GM19468 (cell line): Measurements from ENCODE around the gene SOX5.
"Not testable (repeated sequence)": the region's sequence is repeated elsewhere in the genome, so short reads cannot be mapped to it uniquely, and the experiment has no call there.

Experiments
- ATAC-seq: cut with Tn5 transposase; IDR thresholded peaks from one replicate; pipeline ENCODE4 v1.9.1; 2021; ENCODE audit warnings: mild to moderate bottlenecking, moderate library complexity, moderate number of reproducible peaks; ENCODE audit not compliant: unreplicated experiment; ENCODE audit errors: extremely low read depth

SOX5 gene

GRCh38 chr12:23519444-23519843 lies 430.0 kb downstream of the SOX5 start:
- ATAC-seq = not testable (repeated sequence)

GRCh38 chr12:23515785-23516184 lies 433.7 kb downstream of the SOX5 start:
- ATAC-seq = not testable (repeated sequence)

- no peak for ATAC-seq
These were observed 439.0 kb downstream of the SOX5 start for GRCh38 chr12:23510484-23510883.

GRCh38 chr12:23509832-23510231 lies 439.6 kb downstream of the SOX5 start:
- not testable (repeated sequence) for ATAC-seq

- ATAC-seq = not testable (repeated sequence)
These were observed 441.7 kb downstream of the SOX5 start for GRCh38 chr12:23507785-23508184.

GRCh38 chr12:23505736-23506135 lies 443.7 kb downstream of the SOX5 start:
- ATAC-seq = not testable (repeated sequence)

- no peak for ATAC-seq
These were observed 444.6 kb downstream of the SOX5 start for GRCh38 chr12:23504641-23505399.

GRCh38 chr12:23504043-23504442 lies 445.4 kb downstream of the SOX5 start:
- ATAC-seq = no peak

GRCh38 chr12:23503544-23503943 lies 445.9 kb downstream of the SOX5 start:
- ATAC-seq = no peak

GRCh38 chr12:23502259-23502658 lies 447.2 kb downstream of the SOX5 start:
- ATAC-seq = no peak

- ATAC-seq = no peak
These were observed 454.0 kb downstream of the SOX5 start for GRCh38 chr12:23495472-23495871.

GRCh38 chr12:23493672-23494071 lies 455.8 kb downstream of the SOX5 start:
- no peak for ATAC-seq

GRCh38 chr12:23491029-23491428 lies 458.4 kb downstream of the SOX5 start:
- not testable (repeated sequence) for ATAC-seq

- no peak for ATAC-seq
These were observed 461.3 kb downstream of the SOX5 start for GRCh38 chr12:23488130-23488529.

GRCh38 chr12:23484238-23484637 lies 465.2 kb downstream of the SOX5 start:
- no peak for ATAC-seq

- ATAC-seq = no peak
These were observed 466.9 kb downstream of the SOX5 start for GRCh38 chr12:23482571-23482970.
